ENCODE measurements around the gene CACNA1B.
"Not testable (repeated sequence)": the region's sequence is repeated elsewhere in the genome, so short reads cannot be mapped to it uniquely, and the experiment has no call there.

DNA sequence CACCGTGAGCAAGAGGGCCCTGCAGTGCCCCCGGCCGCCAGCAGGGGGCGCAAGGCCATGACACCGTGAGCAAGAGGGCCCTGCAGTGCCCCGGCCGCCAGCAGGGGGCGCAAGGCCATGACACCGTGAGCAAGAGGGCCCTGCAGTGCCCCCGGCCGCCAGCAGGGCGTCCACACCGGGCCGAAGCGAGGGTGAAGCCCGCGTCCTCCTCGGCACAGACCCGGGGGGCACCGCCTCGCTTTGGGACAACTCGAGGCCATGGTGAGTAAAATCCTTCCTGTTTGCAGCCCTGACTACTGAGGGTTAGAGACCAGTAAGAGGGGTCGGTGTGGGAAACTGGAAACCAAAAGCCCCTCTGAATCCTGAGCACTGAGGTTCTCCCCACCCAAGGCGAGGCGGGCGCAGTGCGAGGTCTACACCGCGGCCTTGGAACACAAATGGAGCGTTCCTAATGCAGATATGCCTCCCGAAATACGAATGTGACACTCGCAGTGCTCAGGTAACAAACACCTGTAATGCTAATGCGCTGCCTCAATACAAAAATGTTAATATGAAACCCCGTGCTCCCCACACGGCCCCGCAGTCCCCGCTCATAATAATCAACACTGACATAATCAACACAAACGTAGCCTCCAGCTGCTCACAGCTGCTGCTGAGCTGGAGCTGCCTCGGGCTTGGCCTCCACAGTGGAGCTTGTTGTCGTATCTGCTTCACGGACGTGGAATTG lies 249.4 kb downstream of the CACNA1B start:
- TF ChIP-seq, protein P1, sequence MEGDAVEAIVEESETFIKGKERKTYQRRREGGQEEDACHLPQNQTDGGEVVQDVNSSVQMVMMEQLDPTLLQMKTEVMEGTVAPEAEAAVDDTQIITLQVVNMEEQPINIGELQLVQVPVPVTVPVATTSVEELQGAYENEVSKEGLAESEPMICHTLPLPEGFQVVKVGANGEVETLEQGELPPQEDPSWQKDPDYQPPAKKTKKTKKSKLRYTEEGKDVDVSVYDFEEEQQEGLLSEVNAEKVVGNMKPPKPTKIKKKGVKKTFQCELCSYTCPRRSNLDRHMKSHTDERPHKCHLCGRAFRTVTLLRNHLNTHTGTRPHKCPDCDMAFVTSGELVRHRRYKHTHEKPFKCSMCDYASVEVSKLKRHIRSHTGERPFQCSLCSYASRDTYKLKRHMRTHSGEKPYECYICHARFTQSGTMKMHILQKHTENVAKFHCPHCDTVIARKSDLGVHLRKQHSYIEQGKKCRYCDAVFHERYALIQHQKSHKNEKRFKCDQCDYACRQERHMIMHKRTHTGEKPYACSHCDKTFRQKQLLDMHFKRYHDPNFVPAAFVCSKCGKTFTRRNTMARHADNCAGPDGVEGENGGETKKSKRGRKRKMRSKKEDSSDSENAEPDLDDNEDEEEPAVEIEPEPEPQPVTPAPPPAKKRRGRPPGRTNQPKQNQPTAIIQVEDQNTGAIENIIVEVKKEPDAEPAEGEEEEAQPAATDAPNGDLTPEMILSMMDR (IDR thresholded peaks at IDR 0.05) = peak in 1 of 12 donors; percentile 2
- TF ChIP-seq POLR2A (IDR thresholded peaks at IDR 0.05) = not testable (repeated sequence)
